Activated naive CD4-positive, alpha-beta T cell treated with anti-CD3 and anti-CD28 coated beads, Interleukin-2, amount 50 U/mL, for 16 hours (primary cell): ENCODE data around the gene COG8.

Experiments used
- DNase-seq: peaks from one replicate; pipeline ENCODE4 v3.0.0-alpha.2; 2020

The COG8 gene

DNA sequence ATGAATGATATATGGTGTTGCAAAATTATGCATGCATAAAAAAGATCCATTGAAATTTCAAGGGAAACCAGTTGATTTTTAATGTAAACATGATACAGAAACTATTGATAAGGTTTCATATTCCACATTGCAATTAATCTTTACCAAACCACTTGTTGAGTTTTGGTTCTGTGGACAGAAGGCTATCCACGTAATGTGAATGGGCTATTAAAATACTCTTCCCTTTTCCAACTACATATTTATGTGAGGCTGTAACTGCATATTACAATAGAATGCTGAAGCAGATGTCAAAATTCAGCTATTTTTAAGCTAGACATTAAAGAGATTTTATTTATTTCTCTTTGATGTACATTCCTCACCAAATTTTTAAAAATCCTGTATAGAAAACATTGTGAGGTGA is 62.0 kb downstream of the COG8 start:
- DNase-seq = no peak
